Testis (tissue), 3 donors: ENCODE measurements around the gene HLA-F. TPM values are rescaled to one million over a fixed set of nuclear protein-coding genes. Genes with fewer than 3 reads are reported as not detected.

Experiments used
- DNase-seq: peaks from one replicate; pipeline ENCODE4 v3.0.0-alpha.2; 2019
- H3K27ac ChIP-seq, 2 donors: fragments of 200-600 bp; sonication (generic); one replicate each; pipeline ENCODE4 v1.5.1; 2019
- H3K27me3 ChIP-seq: fragments of 200-600 bp; sonication (generic); one replicate; pipeline ENCODE4 v1.5.1; 2019
- H3K36me3 ChIP-seq: fragments of 200-600 bp; sonication (generic); one replicate; pipeline ENCODE4 v1.5.1; 2017; ENCODE audit warnings: low read depth; ENCODE audit errors: missing control alignments
- H3K4me1 ChIP-seq: fragments of 200-600 bp; sonication (generic); one replicate; pipeline ENCODE4 v1.5.1; 2019
- H3K4me3 ChIP-seq, 2 donors: fragments of 200-600 bp; sonication (generic); one replicate each; pipeline ENCODE4 v1.5.1; 2017 to 2019
- H3K9me3 ChIP-seq: fragments of 200-600 bp; sonication (generic); one replicate; pipeline ENCODE4 v1.5.1; 2017
- POLR2A ChIP-seq: fragments of 450-650 bp; IDR thresholded peaks from one replicate; pipeline ENCODE4 v1.6.1; 2017; ENCODE audit warnings: antibody characterized with exemption, mild to moderate bottlenecking, moderate library complexity
- WGBS, 2 donors: methylation state at CpG; one replicate each; pipeline ENCODE4 v1.1.5; 2018; 5-methylcytosine and 5-hydroxymethylcytosine counted together
- intact Hi-C: fragments of 100-400 bp; cut with DNase I; formaldehyde crosslinking; loops from one replicate; pipeline ENCODE4 v1.15.1; 2023; ENCODE audit warnings: low total_unique reads
- polyA plus RNA-seq: library from polyadenylated mRNA; stranded (reverse); fragments of 350-450 nt; fragmentation: Illumina TruSeq; extraction: RNeasy Lipid Tissue Mini Kit (QIAGEN cat#74804); gene quantifications from one replicate; pipeline ENCODE4 v1.2.3, GENCODE V29; 2014; ENCODE audit warnings: low read depth, low replicate concordance; ENCODE audit not compliant: insufficient read depth
- total RNA-seq, 2 donors: library from RNA; depleted of rRNA; stranded (reverse); fragments of >200 nt; gene quantifications; one replicate each; pipeline ENCODE4 v1.2.3, GENCODE V29; 2016
- TF ChIP-seq, protein P1 (sequence below), 3 experiments: fragments of 450-650 bp in 2 of 3; fragments of 200-600 bp in 1 of 3; sonication (generic) in 1 of 3; IDR thresholded peaks; one replicate each; pipeline ENCODE4 v1.5.1; 2016 to 2019; ENCODE audit warnings: antibody characterized with exemption in 3 of 3, mild to moderate bottlenecking in 2 of 3, moderate library complexity in 1 of 3

The HLA-F gene
- total and polyA plus RNA-seq, 3 donors from 2014 or later = 25.3 to 51.1 (median 28.1) TPM

DNA sequence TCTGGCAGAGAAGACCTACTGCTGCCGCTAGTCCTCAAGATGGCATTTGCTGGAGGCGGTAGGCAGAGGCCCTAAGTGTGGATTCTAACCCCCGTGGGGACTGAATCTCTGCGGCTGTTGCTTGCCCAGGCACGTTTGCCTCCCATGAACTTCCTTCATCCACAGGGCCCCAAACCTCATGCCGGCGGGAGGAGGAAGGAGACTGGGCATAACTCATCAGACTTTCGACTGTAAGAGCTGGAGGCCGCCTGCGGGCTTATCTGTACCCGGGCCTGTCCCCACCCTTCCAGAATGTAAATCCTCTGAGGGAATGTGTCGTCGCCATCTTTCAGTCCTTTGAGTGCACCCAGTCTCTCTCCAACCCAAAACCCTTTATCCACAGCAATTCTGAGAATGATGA, 43.3 kb upstream of the HLA-F start:
- intact Hi-C loops = no loop called here
- Histone ChIP-seq H3K4me1 (no peaks in the 10 kb centered on the region), H3K27ac (no peak overlapping the region), H3K36me3 (no peaks in the 10 kb centered on the region), H3K4me3 (peak overlapping the region; percentile 12 to 53), H3K9me3 (no peaks in the 10 kb centered on the region), H3K27me3 (no peaks in the 10 kb centered on the region)
- DNase-seq = no peak
- TF ChIP-seq POLR2A = no peak
- TF ChIP-seq, protein P1, sequence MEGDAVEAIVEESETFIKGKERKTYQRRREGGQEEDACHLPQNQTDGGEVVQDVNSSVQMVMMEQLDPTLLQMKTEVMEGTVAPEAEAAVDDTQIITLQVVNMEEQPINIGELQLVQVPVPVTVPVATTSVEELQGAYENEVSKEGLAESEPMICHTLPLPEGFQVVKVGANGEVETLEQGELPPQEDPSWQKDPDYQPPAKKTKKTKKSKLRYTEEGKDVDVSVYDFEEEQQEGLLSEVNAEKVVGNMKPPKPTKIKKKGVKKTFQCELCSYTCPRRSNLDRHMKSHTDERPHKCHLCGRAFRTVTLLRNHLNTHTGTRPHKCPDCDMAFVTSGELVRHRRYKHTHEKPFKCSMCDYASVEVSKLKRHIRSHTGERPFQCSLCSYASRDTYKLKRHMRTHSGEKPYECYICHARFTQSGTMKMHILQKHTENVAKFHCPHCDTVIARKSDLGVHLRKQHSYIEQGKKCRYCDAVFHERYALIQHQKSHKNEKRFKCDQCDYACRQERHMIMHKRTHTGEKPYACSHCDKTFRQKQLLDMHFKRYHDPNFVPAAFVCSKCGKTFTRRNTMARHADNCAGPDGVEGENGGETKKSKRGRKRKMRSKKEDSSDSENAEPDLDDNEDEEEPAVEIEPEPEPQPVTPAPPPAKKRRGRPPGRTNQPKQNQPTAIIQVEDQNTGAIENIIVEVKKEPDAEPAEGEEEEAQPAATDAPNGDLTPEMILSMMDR (IDR thresholded peaks at IDR 0.05) = no peak
- WGBS, 2 donors = 39 to 49% methylated on average over 11 to 13 of the region's 13 CpGs

DNA sequence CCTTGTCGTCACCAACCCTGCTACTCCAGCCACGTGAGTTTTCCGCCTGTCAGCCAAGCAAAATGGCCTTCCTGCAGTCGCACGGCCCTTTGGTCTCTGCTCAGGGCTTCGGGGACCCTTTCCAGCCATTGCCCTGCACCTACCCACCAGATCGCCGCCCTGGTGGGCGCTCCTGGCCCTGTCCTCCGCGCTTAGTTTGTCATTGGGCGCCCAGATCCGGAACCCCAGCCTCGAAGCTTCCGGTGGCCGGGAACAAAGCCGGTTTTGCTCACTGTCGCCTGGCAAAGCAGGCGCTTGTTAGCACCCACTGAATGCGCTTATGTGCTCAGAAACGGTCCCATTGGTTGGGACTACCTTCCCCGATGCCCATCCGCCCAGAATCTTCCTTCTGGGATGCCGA, 42.8 kb upstream of the HLA-F start:
- WGBS, 2 donors = 44 to 78% methylated on average over 24 of the region's 24 CpGs
- intact Hi-C loops = no loop called here

DNA sequence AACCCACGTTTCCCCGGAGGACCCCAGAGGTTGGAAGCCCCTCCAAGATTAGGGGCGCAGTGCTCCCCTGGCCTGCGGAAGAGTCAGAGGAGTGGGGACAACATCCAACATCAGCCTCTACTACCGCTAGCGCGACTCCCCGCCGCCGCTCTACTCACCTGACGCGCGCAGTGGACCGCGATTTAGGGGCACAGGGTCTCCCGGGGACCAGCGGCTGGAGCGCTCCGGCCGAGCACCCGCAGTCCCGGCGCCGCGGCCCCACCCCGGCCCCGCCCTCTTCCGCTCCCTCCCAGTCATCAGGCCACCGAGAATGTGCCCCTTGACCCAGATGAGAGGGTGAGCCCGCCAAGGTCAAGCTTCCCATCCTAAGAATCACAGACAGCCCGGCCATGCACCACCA, 42.3 kb upstream of the HLA-F start, which contains the start of gene ZFP57:
Gene ZFP57, minus strand, starts transcription at position 249 of the 400 bp plus-strand sequence. CDS start 4,149 bp downstream, outside the sequence.
- H3K4me3 ChIP-seq = peak within 1 kb of the TSS; percentile 12 to 53

More for the DNA sequence above, 42.8 kb upstream of the HLA-F start:
- H3K27ac ChIP-seq = no peak overlapping the region
- no peaks in the 10 kb centered on the region for H3K36me3 ChIP-seq
- H3K4me1 ChIP-seq = no peaks in the 10 kb centered on the region
- DNase-seq = no peak
- TF ChIP-seq POLR2A = no peak
- TF ChIP-seq, protein P1 (IDR thresholded peaks at IDR 0.05) = no peak
- peak overlapping the region; percentile 12 to 53 for H3K4me3 ChIP-seq
- no peaks in the 10 kb centered on the region for H3K27me3 ChIP-seq
- no peaks in the 10 kb centered on the region for H3K9me3 ChIP-seq

DNA sequence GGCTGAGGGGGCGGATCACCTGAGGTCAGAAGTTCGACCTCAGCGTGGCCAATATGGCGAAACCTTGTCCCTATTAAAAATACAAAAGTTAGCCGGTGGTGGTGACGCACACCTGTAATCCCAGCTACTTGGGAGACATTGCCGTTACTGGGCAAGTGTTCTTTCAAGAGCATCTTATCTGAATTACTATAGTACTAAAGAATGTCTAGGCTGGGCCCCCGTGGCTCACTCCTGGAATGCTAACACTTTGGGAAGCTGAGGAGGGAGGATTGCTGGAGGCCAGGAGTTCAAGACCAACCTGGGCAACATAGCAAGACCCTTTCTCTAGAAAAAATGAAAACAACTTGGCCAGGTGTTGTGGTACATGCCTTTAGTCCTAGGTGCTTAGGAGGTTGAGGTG, 41.4 kb upstream of the HLA-F start:
- TF ChIP-seq POLR2A = no peak
- TF ChIP-seq, protein P1 (IDR thresholded peaks at IDR 0.05) = no peak
- Histone ChIP-seq H3K36me3 (no peaks in the 10 kb centered on the region), H3K9me3 (no peaks in the 10 kb centered on the region), H3K27me3 (no peaks in the 10 kb centered on the region), H3K4me1 (no peaks in the 10 kb centered on the region), H3K27ac (no peak overlapping the region), H3K4me3 (no peak overlapping the region)
- 62 to 65% methylated on average over 8 of the region's 8 CpGs for WGBS, 2 donors
- no peak for DNase-seq
- intact Hi-C loops = no loop called here

More for the DNA sequence above, 42.3 kb upstream of the HLA-F start, which contains the start of gene ZFP57:
- intact Hi-C loops = no loop called here
- no peak for DNase-seq
- Histone ChIP-seq H3K36me3 (no peaks in the 10 kb centered on the region), H3K4me1 (no peaks in the 10 kb centered on the region), H3K9me3 (no peaks in the 10 kb centered on the region), H3K27me3 (no peaks in the 10 kb centered on the region), H3K27ac (no peak within 1 kb of the TSS)
- TF ChIP-seq, protein P1 (IDR thresholded peaks at IDR 0.05) = no peak
- TF ChIP-seq POLR2A = no peak
- WGBS, 2 donors = 50 to 76% methylated on average over 6 to 31 of the region's 31 CpGs

DNA sequence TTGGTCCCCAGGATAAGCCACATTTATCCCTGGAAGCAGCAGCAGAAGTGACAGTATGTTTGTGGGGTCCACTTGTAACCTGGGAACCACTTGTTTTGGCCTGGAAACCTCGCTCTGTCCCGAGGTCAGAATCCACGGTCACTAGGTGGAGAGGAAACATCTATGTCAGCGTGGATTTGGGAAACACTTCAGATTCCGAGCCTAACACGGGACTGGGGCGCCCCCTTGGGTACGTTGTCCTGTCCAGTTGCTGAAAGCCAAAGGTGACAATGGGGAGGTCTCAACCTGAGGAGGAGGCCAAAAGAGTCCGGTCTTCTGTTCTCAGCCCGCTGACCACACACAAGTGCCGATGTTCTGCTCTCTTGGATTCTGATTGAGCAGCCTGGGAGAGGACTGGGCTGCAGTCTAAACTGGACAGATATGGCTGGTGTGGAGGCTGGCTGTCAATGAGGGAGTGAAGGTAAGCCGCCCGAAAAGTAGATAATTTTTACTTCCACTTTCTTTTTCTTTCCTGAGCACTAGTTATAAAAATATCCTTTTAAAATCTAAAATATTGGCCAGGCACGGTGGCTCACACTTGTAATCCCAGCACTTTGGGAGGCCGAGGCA, 37.4 kb upstream of the HLA-F start:
- no peaks in the 10 kb centered on the region for H3K27me3 ChIP-seq
- H3K27ac ChIP-seq = no peak overlapping the region
- intact Hi-C loops = no loop called here
- H3K4me3 ChIP-seq = no peak overlapping the region
- no peak for TF ChIP-seq POLR2A
- TF ChIP-seq, protein P1 (IDR thresholded peaks at IDR 0.05) = no peak
- H3K36me3 ChIP-seq = no peaks in the 10 kb centered on the region
- no peaks in the 10 kb centered on the region for H3K9me3 ChIP-seq
- WGBS, 2 donors = 78 to 80% methylated on average over 9 to 15 of the region's 15 CpGs
- DNase-seq = no peak
- no peaks in the 10 kb centered on the region for H3K4me1 ChIP-seq
